NCI-H1694 treated with DMSO at 0.1 percent for 48 hours (cell line): ENCODE data around the gene ACMSD.
"Not testable (repeated sequence)": the region's sequence is repeated elsewhere in the genome, so short reads cannot be mapped to it uniquely, and the experiment has no call there.

Experiments
- DNase-seq: peaks from one replicate; lab custom pipeline; 2025; lab: John Stamatoyannopoulos, UW

Gene ACMSD

DNA sequence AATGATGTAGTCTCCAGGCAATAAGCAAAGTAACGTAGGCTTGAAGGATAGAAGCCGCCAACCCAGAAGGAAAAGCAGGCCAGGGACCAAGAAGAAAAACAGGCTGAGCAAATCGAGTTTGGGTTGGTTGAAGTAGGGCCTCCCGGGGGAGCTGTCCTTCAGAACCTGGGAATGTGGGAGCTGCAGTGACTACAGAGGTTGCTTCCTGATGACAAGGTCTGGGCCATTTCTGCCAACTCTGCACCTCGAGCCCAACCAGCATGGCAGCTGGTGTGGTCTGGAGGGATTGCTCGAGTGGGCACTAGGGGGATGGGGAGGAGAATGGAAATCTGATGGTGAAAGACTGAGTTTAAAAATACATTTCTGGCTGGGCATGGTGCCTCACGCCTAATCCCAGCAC is 14.1 kb downstream of the ACMSD start:
- no peak for DNase-seq

DNA sequence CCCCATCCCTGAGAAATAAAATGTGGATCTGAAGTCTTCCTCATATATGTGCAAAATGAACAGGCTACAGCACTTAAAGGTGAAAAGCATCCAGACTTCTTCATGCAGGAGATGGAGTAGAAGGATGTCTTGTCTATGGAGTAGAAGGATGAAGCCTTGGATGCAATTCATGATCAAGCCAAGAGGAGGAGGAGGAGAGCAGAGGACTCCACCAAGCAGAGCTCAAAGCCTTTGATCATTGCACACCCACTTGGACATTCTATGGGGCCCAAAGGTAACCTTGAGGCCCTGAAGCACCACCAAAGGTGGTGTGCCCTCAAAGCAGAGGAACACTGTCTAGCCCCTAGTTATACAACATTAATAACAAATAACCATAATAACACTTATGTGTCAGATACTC is 17.3 kb downstream of the ACMSD start:
- no peak for DNase-seq

DNA sequence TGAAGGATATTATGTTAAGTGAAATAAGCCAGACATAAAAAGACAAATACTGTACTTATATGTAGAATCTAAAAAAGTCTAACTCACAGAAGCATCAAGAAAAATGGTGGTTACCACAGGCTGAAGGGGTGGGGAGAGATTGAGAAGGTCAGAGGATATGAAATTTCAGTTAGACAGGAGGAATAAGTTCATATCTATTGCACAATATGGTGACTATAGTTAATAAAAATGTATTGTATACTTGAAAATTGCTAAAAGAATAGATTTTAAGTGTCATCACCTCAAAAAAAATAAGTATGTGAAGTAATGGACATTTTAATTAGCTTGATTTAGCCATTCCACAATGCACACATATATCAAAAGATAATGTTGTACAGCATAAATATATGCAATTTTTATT is 19.8 kb downstream of the ACMSD start:
- no peak for DNase-seq

DNA sequence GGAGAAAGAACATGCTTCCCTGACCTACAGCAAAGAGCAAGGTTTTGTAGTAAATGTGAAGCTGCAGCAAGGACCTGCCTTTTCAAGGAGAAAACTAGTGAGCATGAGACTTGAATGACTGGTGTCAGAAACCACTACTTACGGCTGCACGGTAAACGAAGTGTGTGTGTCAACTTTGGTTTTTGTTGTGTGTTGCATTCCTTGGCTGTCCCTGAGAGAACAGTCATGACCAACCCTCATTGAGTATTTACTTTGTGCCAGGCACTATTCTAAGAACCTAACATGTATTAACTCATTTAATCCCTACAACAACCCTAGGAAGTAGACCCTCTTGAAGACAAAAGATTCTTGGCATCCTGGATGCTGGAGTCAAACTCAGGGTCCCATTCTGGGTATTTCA is 22.8 kb downstream of the ACMSD start:
- DNase-seq: no peak

DNA sequence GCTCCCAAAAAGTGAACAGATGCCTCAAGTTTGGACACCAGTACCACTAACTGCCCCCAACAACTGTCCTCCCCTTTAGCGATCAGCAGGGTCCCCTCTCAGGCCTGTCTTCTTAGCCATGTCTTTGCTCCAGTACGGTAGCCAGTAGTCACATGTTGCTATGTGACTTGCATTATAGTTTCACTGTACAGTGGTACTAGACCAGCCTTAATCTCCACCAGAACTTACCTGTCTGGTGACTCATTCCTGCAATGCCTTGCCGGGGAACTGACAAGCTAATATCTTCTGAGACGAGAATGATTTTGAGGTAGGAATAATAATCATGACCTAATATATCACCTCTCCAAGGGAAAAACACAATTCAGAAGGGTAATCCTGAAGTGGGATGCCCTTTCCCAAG is 23.7 kb downstream of the ACMSD start:
- no peak for DNase-seq

DNA sequence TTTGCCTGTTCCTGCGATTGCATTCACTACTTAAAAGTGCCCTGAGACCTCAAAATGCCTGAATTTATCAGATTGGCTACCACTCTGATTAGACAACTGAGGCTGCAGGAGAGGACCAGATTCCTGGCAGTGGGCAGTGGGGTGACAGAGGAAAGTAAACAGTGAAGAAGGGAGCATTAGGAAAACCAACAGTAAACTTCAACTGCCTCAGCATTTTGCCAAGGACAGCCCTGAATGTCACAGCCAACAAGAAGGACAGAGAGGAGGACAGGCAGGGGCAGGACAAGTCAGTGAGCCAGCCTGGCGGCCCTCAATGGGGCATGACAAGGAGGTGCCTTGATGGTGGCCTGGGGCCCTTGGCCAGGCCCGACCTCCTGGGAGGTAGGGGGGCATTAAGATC is 24.3 kb downstream of the ACMSD start:
- DNase-seq: no peak

DNA sequence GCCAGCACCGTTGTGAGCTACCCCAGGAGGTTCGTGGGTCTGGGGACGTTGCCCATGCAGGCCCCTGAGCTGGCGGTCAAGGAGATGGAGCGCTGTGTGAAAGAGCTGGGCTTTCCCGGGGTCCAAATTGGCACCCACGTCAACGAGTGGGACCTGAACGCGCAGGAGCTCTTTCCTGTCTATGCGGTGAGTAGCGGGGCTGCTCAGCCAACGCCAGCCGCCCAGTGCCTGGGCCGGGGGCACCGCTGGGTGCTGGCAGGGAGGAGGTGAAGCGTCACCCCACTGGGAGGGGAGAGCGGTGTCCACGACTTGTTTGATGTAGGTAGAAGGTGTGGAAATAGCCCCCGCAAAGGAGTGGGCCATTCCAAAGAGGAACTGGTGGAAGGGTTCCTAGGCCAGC is 25.0 kb downstream of the ACMSD start:
- no peak for DNase-seq

DNA sequence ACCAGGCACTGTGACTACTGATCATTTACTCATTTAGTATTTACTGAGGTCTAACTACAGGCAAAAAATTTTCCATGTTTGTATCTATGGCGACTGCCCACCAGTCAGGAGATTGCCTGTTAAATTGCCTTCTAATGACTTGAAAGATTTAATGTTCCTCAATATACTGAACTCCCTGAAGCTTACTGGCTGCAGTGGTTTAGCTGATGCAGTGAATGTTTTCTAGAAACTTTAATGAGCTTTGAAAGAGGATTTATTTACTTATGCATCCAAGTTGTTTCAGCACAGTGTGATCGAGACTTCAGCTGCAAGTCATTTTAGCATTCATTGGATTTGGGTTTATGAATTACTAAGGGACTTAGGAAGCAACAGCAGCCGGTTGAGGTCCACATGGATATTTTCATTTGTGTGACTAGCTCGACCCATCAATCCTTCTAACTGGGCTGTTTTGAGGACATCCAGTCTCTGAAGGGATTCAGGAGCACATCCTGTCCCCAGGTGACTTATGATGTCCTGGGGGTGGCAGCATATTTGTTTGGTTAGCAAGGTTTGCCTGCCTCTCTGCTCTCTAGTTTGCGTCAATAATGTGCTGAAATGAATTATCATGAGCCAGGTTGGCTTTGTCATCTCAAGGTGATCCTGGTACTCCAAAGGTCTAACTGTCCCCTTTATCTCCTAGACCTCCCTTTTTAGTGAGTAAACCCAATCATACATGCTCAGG is 26.8 kb downstream of the ACMSD start:
- no peak for DNase-seq

DNA sequence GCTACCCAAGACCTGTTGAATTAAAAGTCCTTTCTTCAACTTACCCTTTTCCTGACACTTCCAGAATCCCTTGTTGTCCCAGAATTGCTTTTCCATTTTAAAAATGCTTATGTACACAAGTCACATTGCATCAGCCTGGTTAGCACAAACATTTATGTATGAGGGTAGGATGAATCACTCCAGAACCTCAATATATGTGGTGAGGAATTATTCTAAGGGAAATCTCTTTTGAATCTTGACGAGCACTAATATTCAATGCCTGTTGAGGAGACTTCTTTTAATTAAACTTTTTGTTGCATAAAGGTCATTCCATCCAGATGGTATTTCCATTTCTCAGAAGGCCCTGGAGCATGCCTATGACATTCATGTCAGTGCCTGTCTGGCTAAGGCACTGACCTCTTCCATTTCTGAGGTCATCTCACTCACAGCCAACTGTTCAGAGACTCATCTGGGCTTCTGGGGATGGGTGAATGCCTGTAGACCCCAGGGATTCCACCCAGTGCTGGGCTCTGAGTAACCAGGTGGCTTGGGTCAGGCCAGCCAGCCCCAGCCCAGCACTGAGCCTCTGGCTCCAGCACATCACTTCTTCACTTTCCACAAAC is 28.2 kb downstream of the ACMSD start:
- DNase-seq: no peak

DNA sequence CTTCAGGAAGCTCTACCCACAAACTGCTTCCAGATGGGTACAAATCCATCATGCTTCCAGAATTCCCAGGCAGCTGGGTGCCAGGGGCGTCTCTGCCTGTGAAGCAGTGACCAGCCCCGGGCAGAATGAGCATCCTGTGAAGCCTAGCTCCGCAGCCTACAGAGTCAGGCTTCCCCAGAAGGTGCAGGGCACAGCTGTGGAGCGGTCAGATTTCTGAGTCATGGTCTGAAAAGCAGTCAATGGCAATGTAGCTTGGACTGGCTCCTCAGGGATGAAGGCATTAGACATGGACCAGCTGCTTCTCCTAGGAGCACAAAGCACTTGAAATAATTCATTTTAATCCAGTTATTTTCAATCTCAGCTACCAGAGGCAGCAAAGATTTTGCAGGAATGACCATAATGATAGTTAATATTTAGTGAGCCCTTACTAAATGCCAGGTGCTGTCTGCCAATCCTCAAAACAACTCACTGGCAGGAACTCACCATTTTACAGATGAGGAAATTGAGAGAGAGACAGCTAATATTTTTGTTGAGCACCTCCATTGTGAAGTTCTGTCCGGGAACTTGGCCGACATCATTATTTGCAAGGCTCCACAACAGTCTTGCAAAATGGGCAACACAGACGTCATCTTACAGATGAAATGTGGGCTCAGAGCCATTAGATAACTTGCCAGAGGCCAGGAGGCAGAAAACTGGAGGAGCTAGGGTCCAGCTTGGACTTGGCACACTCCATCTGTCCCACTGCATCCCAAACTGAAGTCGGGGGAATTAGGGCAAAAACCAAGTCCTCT is 31.7 kb downstream of the ACMSD start:
- no peak for DNase-seq

DNA sequence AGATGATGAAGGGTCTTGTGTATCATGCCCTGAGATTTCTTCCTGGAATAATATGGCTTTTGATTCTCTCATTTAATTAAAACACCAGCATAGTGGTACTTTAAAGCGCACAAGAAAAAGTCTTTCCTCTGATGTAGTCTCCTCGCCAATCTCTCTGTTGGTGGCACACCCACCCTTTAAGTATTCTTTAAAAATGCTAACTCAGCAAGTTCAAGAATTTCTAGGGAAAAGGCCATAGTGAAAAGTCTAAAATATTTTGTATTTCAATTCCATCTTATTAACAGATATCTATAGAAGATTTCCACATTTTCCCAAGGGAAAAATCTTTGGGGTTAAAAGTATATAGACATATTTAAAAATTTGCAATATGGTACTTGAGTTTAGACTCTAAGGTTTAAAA is 34.7 kb downstream of the ACMSD start:
- DNase-seq: no peak

DNA sequence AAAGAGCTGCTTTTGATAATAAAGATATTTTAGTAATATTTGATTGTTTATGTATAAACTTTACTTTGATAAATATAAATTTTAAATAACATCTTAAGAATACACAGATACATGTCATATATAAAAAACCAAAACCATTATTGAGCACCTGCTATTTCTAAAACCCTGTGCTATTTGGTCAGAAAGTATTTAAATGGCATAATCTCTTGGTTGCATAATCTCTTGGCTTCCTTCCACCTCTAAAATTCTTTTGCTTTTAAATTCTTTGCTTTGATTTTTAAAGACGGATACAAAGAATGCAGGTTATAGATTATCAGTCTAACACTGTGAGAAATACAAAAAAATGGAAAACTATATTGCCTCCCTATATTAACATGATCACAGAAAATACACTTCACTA is 36.9 kb downstream of the ACMSD start:
- no peak for DNase-seq

DNA sequence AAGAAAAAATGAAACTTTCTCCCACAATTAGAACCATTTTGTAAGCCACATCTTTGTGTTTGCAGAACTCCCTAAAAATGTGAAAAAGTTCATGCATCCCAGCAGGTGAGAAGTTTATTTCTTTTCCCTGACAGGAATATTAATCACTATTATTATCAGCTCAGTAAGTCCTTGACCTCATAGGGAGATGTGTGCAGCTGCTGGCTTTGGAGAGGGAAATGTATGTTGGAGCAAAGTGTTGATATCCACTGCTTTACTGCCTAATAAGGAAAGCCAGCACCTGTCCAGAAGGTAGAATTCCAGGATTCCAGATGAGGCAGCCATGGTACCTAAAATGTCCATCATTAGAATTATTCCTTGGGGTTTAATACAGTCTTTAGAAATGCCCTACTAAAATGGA is 44.4 kb downstream of the ACMSD start:
- DNase-seq: no peak

DNA sequence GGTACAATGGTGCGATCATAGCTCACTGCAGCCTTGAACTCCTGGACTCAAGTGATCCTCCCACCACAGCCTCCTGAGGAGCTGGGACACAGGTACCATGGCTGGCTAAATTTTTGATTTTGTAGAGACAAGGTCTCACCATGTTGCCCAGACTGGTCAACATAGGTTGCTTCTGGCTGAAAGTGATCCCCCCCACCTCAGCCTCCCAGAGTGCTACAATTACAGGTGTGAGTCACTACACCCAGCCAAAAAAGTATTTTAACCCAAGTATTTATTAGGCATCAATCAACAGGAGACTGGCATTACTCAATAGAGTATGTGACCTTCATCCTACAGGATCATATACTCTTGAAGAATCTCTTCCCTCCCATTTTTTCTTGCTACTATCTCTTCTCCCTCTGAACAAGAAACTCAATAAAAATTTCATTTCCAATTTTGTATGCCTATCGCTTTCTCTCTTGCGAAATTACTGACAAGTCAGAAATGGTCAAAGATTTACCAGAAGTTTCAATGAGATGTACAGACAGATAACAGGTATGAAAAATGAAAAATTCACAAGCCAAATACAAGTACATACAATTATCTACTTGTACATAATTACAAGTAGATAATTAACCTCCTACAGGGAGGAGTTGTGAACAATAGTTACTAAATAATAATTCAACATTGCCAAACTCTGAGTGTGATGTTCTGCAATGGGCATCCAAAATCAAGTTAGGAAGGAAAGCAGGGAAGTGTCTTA is 45.3 kb downstream of the ACMSD start:
- no peak for DNase-seq

DNA sequence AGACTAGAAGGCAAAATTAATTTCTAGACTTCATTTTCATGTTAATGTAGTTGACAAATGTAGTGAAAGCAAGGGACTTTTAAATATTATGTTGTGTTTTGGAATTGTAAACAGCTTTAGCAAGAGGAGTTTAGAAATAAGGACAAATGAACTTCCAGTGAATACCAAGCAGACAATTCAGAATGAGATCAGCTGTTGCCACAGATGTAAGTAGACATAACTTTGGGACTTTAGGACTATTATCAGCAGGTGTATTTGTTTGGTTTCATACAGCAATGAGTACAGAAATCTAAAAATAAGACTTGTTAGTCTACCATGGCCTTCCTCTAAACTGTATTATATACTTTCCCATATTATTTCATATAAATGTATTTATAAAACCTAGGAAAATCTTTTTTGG is 46.0 kb downstream of the ACMSD start:
- no peak for DNase-seq

DNA sequence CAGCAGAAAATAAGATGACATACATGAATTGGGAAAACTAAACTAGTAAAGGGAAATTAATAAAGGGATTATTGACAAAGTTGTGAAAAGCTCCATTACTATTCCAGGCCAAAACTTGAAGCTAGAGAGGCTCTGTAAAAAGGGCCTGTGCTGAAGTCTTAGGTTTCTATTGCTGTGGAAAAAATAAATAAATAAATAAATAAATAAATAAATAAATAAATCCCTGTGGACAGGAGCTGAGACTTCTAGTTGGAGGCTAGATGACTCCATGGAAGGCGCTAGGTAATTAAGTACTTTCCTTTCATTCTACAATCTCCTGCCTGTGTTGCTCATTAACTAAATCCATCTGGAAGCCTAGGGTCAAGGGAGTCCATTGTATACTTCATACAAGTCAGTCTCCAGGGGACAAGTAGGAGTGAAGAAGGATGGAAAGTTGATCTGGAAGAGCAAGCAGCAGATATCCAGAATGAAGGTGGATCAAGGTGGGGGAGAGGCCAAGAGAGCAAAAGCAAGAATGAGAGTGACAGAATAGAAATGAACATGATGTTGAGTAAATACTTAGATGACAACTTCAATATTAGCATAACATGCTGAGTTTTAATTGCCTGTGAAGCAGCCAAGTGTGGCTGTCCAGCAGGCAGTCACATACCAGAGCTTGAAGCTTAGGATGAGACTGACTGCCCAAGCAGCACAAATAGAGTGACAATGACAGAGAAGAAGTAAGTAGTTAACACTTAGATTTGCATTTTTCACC is 54.0 kb downstream of the ACMSD start:
- no peak for DNase-seq

DNA sequence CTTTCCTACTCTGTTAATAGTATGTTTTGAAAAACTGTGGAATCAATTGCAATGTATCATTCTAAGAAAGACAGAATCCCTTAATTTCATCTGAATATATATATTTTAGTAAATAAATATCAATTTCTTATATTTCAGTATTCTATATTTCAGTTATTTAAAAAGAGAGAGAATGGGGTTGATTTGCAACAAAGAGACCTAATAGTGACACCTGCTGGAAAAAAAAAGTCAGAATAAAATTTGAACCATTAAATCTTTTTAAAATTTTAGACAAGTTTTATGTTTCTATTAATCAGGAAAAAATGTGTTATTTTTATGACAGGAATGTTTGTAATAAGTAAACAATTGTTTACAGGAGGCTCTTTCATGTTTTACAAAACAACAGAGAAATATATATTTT is 59.5 kb downstream of the ACMSD start:
- peak; percentile 37 for DNase-seq

DNA sequence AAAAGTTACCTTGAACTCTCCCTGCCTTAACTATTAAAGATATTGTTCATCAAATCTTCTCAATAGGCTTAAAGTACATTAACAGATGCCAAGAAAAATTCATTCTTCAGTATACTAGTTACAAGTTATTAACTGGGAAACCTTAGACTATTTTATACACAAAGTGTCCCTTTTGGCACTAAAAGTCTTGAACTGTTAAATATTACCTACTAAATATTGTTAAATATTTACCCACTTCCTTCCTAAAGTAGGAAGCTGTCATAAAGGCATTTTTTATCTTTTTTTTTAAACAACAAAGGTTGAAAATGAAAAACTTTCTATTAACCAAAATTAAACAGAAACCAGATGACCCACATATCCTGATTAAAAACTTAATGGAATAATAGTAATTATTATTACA is 60.8 kb downstream of the ACMSD start:
- no peak for DNase-seq

DNA sequence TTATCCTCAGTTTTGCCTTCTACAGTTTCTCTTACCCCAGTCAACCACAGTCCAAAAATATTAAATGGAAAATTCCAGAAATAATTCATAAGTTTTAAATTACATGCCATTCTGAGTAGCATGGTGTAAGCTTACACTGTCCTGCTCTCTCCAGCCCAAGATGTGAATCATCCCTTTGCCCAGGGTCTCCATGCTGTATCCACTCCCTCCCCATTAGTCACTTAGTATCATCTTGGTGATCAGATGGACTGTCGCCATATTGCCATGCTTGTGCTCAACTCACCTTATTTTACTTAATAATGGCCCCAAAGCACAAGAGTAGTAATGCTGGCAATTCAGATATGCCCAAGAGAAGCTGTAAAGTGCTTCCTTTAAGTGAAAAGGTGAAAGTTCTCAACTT is 61.7 kb downstream of the ACMSD start:
- DNase-seq: no peak

DNA sequence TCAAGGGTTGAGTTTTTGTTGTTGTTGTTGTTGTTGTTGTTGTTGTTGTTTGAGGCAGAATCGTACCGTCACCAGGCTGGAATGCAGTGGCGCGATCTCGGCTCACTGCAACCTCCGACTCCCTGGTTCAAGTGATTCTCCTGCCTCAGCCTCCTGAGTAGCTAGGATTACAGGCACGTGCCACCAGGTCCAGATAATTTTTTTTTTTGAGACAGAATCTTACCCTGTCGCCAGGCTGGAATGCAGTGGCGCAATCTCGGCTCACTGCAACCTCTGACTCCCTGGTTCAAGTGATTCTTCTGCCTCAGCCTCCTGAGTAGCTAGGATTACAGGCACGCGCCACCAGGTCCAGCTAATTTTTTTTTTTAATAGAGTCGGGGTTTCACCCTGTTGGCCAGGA is 65.3 kb downstream of the ACMSD start:
- DNase-seq: not testable (repeated sequence)

DNA sequence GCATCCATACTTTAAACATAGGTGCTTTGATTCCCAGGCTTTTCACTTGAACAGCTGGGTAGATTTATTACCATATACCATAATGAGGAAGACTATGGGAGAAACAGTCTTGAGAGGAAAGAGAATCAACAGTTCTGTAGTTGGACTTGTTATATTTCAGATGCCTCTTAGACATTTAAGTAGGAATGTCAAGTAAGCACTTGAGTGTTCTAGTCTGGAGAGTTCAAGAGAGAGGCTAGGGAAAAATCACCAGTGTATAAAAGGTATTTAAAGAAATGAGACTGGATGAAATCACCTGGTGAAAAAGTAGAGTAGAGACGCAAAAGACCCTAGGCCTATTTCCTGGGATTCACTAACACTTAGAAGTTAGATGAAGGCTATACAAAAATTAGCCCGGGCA is 66.8 kb downstream of the ACMSD start:
- no peak for DNase-seq

DNA sequence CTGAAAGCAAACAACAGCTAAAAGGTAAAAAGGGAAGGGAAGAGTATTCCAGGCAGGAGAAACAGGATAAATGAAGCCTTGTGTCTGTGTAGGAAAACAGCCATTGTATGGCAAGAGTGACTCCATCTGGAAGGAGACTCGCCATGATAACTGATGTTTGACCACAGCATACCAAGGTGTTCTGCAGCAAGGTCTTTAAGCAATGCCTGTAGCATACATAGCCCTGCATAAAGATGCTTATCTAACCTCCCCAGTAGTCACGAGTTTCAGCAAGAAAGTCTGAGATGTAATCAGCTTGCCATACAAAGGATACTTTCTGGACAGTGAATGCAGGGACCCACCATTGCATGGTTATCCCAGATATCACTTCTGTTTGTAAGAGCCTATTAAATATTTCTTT is 68.3 kb downstream of the ACMSD start:
- no peak for DNase-seq
